AG09319 (cell line): ENCODE measurements around the gene RANBP6.
"Not testable (repeated sequence)": the region's sequence is repeated elsewhere in the genome, so short reads cannot be mapped to it uniquely, and the experiment has no call there.

Experiments
- DNase-seq: peaks from one replicate; pipeline ENCODE4 v3.0.0-alpha.2; 2010; ENCODE audit warnings: low read depth; ENCODE audit errors: extremely low read depth
- TF ChIP-seq, protein P1 (sequence below): IDR thresholded peaks from 2 replicates; pipeline ENCODE4 v1.5.1; 2011; ENCODE audit warnings: low read depth, mild to moderate bottlenecking, inconsistent platforms, low read length, moderate library complexity

RANBP6 gene

DNA sequence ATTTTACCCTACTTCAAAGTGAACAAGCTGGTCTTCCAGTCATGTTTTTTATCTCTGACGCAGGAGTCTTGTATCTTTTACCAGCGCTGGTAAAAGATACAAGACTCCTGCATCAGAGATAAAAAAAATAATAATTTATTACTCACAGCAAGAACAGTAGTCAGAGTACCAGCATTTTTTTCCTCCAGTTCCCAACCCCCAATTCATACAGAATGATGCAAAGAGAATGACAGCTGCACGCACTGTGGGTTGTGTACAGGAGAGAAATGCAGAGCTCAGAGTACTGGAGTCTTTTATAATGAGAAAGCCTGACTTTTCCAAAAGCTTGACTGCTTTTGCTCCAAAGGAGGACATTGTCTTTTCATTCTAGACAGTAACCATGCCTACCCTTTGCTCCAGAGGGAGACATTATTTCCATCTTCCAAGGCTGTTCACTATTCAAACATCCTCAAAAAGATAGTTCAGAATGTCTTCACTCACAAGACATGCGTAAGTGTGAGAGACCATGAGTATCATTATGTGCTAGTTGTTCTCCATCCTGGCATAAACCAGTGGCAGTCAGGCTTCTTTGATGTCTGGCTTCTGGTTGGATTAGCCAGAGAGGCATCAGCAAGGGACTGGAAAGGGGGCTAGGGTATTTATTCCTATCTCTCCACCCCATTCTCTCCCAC, 14.3 kb upstream of the RANBP6 start:
- TF ChIP-seq, protein P1, sequence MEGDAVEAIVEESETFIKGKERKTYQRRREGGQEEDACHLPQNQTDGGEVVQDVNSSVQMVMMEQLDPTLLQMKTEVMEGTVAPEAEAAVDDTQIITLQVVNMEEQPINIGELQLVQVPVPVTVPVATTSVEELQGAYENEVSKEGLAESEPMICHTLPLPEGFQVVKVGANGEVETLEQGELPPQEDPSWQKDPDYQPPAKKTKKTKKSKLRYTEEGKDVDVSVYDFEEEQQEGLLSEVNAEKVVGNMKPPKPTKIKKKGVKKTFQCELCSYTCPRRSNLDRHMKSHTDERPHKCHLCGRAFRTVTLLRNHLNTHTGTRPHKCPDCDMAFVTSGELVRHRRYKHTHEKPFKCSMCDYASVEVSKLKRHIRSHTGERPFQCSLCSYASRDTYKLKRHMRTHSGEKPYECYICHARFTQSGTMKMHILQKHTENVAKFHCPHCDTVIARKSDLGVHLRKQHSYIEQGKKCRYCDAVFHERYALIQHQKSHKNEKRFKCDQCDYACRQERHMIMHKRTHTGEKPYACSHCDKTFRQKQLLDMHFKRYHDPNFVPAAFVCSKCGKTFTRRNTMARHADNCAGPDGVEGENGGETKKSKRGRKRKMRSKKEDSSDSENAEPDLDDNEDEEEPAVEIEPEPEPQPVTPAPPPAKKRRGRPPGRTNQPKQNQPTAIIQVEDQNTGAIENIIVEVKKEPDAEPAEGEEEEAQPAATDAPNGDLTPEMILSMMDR: no peak
- DNase-seq: no peak

DNA sequence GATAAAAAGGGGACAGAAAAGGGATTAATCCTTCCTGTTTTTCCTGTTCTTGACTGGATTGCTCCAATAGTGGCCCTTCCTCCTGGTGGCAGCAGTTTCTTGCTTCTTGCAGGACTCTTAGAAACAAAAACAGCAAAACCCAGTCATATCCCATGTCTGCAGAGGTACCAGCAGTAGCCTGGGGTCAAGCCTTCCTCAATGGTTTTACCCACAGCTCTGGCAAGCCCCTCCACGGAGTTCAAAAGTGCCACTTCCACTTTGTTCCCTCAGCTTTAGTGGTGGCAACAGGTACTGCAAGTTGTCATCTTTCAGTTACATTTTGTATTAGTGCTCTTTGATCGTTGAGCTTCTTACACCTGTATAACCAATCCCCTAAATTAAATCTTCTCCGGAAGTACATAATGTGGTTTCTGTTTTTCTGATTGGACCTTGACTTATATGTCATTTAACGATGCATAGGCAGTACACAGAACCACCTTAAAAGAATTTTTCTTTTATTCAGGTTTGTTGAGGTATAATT, 8.7 kb upstream of the RANBP6 start:
- DNase-seq: no peak
- TF ChIP-seq, protein P1: peak; percentile 39

DNA sequence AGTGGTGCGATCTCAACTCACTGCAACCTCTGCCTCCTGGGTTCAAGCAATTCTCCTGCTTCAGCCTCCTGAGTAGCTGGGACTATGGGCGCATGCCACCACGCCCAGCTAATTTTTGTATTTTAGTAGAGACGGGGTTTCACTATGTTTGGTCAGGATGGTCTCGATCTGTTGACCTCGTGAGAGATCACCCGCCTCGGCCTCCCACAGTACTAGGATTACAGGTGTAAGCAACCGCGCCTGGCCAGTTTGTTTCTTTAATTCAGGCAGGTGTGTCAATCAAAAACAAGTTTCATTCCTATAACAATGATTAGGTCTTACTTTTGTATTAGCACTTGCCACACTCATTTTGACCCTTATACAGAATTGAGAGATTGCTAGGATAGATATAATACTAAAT, 1.6 kb upstream of the RANBP6 start:
- DNase-seq: not testable (repeated sequence)

DNA sequence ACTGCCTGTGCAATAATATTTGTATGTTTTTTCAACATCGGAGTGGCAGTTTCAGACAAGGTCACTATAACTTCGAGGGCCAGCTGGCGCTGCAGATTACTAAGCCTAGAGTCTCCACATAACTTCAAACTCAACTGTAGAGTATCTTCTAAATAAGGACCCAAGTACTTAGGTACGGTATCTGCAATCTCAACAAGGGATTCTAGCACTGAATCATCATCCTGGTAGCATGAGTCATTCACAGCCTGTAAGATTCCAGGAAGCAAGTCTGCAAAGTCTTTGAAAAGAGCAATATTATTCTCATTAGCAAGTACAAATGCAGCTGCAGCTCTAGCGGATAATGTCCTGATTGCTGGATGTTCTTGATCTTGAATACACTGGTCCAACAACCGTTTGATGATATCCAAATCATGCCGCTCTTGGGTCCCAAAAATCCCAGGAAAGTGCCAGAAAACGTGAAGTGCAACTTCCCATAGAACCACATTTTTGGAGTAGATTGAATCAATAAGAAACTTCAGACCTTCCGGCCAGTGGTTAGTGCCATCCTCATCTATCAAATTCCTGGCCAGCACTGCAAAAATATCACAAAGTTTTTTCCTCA, 654 bp downstream of the RANBP6 start:
- no peak for DNase-seq
- TF ChIP-seq, protein P1: no peak

DNA sequence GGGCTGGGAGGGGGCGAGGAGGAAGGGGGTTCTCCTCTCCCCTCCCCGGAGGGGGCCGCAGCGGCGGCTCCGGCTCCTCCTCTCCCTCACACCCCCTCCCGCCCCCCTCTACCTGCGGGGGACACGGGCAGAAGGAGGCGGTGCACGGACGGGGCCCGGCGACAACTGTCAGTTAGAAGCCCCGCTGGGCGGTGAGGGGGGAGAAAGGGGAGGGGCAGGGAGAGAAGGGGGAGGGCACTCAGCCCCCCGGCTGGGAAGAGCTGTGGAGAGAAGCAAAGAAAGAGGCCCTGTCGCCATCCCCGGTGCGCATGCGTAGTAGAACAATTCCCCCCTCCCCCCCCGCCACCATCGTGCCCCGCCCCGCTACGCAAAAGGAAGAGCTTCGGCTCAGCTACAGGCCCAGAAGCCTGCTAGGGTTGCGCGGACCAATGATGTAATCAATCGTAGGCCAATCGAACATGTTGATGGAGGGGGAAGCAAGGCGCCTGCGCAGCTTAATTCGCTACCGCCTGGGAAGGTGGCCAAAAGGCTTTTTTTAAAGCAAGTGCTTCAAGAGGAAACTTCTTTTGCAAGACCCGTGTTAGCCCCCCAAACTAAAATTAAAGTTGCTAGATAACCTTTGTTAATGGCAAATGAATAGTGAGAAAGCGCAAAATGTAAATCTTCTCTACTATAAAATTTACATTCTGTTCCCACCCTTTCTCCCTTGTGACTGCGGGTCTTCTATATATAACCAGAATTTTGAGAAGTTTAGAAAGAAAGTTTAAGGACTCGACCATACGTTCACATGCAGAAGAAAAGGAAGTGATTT, 7.0 kb downstream of the RANBP6 start:
- TF ChIP-seq, protein P1: no peak
- DNase-seq: peak; percentile 97

DNA sequence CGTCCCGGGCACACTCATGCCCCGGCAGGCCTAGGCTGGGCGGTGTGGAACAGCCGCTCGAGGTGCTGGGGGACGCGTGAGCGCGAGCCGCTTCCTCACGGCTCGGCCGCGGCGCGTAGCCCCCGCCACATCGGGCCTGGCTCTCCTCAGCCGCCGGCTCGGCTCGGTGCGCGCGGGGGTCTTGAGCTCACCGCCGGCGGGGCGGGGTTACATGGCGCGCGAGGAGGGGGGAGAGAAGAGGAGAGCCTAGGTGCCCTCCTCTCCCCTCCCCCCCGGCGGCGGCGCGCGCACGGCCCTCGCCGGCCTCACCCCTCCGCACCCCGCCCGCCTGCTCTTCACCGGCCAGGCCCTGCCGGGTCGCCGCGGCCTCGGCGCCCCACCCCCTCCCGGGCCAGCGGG, 7.7 kb downstream of the RANBP6 start:
- DNase-seq: peak; percentile 18

DNA sequence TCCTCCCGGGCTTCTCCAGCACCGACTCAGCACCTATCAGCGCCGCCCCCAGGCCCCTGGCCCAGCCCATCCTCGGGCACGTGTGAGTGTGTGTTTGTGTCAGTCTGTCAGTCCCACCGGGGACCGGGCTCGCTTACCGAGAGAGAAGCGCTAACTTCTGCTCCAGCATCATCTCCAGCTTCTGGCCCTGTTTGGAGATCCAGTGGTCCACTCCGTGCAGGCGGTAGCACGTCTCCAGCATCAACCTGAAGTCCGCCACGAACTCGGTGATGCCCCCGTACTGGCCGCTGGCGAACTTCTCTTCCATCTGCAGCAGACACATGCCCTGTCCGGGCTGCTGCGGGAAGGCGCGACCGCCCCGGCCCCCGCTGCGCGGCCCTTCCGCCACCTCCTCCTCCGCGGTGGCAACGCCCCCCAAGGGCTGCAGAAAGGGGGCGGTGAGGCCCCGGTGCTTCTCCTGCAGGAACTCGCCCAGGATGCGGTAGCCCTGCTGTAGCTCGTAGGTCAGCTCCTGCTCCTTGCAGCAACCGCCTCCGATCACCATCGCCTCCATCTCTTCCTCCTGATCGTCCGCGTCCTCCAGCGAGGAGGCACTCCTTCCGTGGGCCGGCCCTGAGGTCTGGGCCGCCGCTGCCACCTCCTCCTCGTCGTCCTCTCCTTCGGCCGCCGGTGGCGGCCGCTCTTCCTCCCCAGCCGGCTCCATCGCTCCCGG, 8.2 kb downstream of the RANBP6 start:
- TF ChIP-seq, protein P1: no peak
- no peak for DNase-seq

More for the DNA sequence above, 7.7 kb downstream of the RANBP6 start:
- TF ChIP-seq, protein P1: no peak
